Panc1 (cell line): Measurements from ENCODE around the gene PPP2R1A. TPM values are rescaled to one million over a fixed set of nuclear protein-coding genes. Genes with fewer than 3 reads are reported as not detected.
A peak's percentile ranks its signal among the peaks of the same experiment; 100 is the strongest.

Source experiments
- ATAC-seq: fragments of 200-7000 bp; cut with Tn5 transposase; 2 replicates; pipeline ENCODE4 v1.9.1; 2020; ENCODE audit warnings: mild to moderate bottlenecking, moderate library complexity
- BruUV-seq: library from RNA; stranded (reverse); fragments of 400-500 nt; replicated peaks from 2 replicates; lab custom pipeline; 2021; lab: Mats Ljungman, UMichigan
- CTCF ChIA-PET: fragments of 300-600 bp; sonication (Branson Sonifier 250); formaldehyde crosslinking; loops from one replicate; lab custom pipeline; 2022; ENCODE audit warnings: antibody characterized with exemption; lab: Charles Lee
- POLR2A ChIA-PET: fragments of 300-600 bp; sonication (Branson Sonifier 250); formaldehyde crosslinking; loops from one replicate; lab custom pipeline; 2022; ENCODE audit warnings: antibody characterized with exemption; lab: Charles Lee
- DNase-seq: peaks from one replicate; pipeline ENCODE4 v3.0.0-alpha.2; 2010; ENCODE audit warnings: low read depth, low spot score
- H3K27ac ChIP-seq: 2 replicates; pipeline ENCODE4 v1.5.1; 2011; ENCODE audit warnings: mild to moderate bottlenecking, low read length, inconsistent platforms
- H3K27me3 ChIP-seq: fragments of 200-500 bp; sonication (Bioruptor generic); 2 replicates; pipeline ENCODE4 v1.6.0; 2014; ENCODE audit warnings: low read length, inconsistent platforms; ENCODE audit not compliant: control insufficient read depth, insufficient read depth
- H3K36me3 ChIP-seq: fragments of 200-500 bp; sonication (Bioruptor generic); 2 replicates; pipeline ENCODE4 v1.5.1; 2014; ENCODE audit warnings: inconsistent platforms, mild to moderate bottlenecking, low read length, moderate library complexity; ENCODE audit not compliant: control insufficient read depth, insufficient read depth
- H3K4me1 ChIP-seq: 2 replicates; pipeline ENCODE4 v1.5.1; 2011; ENCODE audit warnings: inconsistent platforms, mild to moderate bottlenecking, low read length, moderate library complexity; ENCODE audit not compliant: control insufficient read depth, insufficient read depth
- H3K4me3 ChIP-seq, 2 experiments: 2 replicates each; pipeline ENCODE4 v1.5.1; 2011 to 2012; ENCODE audit warnings: low read depth in 2 of 2, low read length in 2 of 2, mild to moderate bottlenecking in 2 of 2, inconsistent platforms in 1 of 2, moderate library complexity in 1 of 2
- H3K9me3 ChIP-seq: fragments of 200-500 bp; sonication (Bioruptor generic); 2 replicates; pipeline ENCODE4 v1.5.1; 2014; ENCODE audit warnings: low read depth, mild to moderate bottlenecking, inconsistent platforms, low read length, moderate library complexity; ENCODE audit not compliant: control insufficient read depth, insufficient read depth
- CTCF ChIP-seq: fragments of 450-650 bp; IDR thresholded peaks from 2 replicates; pipeline ENCODE4 v1.5.1; 2017; ENCODE audit warnings: mild to moderate bottlenecking
- POLR2AphosphoS5 ChIP-seq: IDR thresholded peaks from 2 replicates; pipeline ENCODE4 v1.6.1; 2012; ENCODE audit warnings: mild to moderate bottlenecking, low read depth, low read length, moderate library complexity
- REST ChIP-seq, 2 experiments: IDR thresholded peaks; 2 replicates each; pipeline ENCODE4 v1.6.1; 2011 to 2012; ENCODE audit warnings: low read depth in 2 of 2, control low read depth in 1 of 2, low read length in 1 of 2, mild to moderate bottlenecking in 1 of 2, moderate library complexity in 1 of 2; ENCODE audit not compliant: insufficient read depth in 1 of 2
- SIN3A ChIP-seq: IDR thresholded peaks from 2 replicates; pipeline ENCODE4 v1.6.1; 2012; ENCODE audit warnings: low read depth, mild to moderate bottlenecking, low read length, moderate library complexity, borderline replicate concordance; ENCODE audit not compliant: insufficient read depth
- TCF7L2 ChIP-seq: IDR thresholded peaks from 2 replicates; pipeline ENCODE4 v1.6.1; 2011; ENCODE audit warnings: mild to moderate bottlenecking, low read depth, low read length, inconsistent platforms
- in situ Hi-C: cut with HindIII; loops from 2 replicates; pipeline ENCODE4 v1.10.0; 2016; ENCODE audit warnings: low sequenced_read_pairs, low pct_unique_long_range_greater_than_20kb
- intact Hi-C: fragments of 100-400 bp; cut with micrococcal nuclease; formaldehyde crosslinking; loops from one replicate; pipeline ENCODE4 v1.10.0; 2022; ENCODE audit not compliant: unreplicated experiment
- total RNA-seq: library from RNA; stranded (reverse); gene quantifications from one replicate; pipeline ENCODE4 v1.2.1, GENCODE V29; 2021; ENCODE audit not compliant: unreplicated experiment

The PPP2R1A gene
- total RNA-seq, 1 experiment from 2014 or later, result 146 TPM

GRCh38 chr19:52191389-52191788, 1.5 kb downstream of the PPP2R1A start:
- TF ChIP-seq CTCF (no peak), POLR2AphosphoS5 (no peak), TCF7L2 (no peak), SIN3A (no peak), REST (IDR thresholded peaks at IDR 0.05; ENCODE audit: insufficient read depth in 1 of 2, low read depth in 2 of 2, low read length in 1 of 2) (no peak)
- POLR2A ChIA-PET, result no interaction called here
- no peaks in the 10 kb centered on the region; the same call in none of the 2 replicates for H3K36me3 ChIP-seq
- intact Hi-C loops, result no loop called here
- H3K27me3 ChIP-seq, result no peaks in the 10 kb centered on the region
- TSS peak; percentile 77 for BruUV-seq
- peak overlapping the region; percentile 94 for H3K27ac ChIP-seq
- H3K4me3 ChIP-seq, result peak overlapping the region; percentile 86 to 88
- CTCF ChIA-PET, result no interaction called here
- 0 out of 2 replicates have a peak, but pooled peaks cover 5% of the 10 kb centered on the region for H3K4me1 ChIP-seq
- ATAC-seq (no peak), DNase-seq (no peak)
- in situ Hi-C loops, result no loop called here
- H3K9me3 ChIP-seq, result no peaks in the 10 kb centered on the region

GRCh38 chr19:52191951-52192350, 2.1 kb downstream of the PPP2R1A start:
- POLR2A ChIA-PET, result no interaction called here
- CTCF ChIA-PET, result no interaction called here
- ATAC-seq (no peak), DNase-seq (no peak)
- Histone ChIP-seq H3K4me3 (no peak overlapping the region), H3K4me1 (0 out of 2 replicates have a peak, but pooled peaks cover 5% of the 10 kb centered on the region), H3K9me3 (no peaks in the 10 kb centered on the region), H3K27me3 (no peaks in the 10 kb centered on the region), H3K36me3 (no peaks in the 10 kb centered on the region; the same call in none of the 2 replicates), H3K27ac (0 out of 2 replicates have a peak overlapping the region, but pooled peaks have one; percentile 94)
- no TSS peak for BruUV-seq
- intact Hi-C loops (no loop called here), in situ Hi-C loops (no loop called here)
- no peak for TF ChIP-seq SIN3A
- no peak for TF ChIP-seq CTCF
- TF ChIP-seq POLR2AphosphoS5, result no peak
- TF ChIP-seq TCF7L2, result no peak
- no peak for TF ChIP-seq REST (IDR thresholded peaks at IDR 0.05; ENCODE audit: insufficient read depth in 1 of 2, low read depth in 2 of 2, low read length in 1 of 2)
